Effector CD8-positive, alpha-beta T cell (primary cell): Measurements from ENCODE around the gene FOXJ3.
A peak's percentile ranks its signal among the peaks of the same experiment; 100 is the strongest.

Experiments
- DNase-seq: peaks from one replicate; lab custom pipeline; 2025; lab: John Stamatoyannopoulos, UW

Gene FOXJ3

DNA sequence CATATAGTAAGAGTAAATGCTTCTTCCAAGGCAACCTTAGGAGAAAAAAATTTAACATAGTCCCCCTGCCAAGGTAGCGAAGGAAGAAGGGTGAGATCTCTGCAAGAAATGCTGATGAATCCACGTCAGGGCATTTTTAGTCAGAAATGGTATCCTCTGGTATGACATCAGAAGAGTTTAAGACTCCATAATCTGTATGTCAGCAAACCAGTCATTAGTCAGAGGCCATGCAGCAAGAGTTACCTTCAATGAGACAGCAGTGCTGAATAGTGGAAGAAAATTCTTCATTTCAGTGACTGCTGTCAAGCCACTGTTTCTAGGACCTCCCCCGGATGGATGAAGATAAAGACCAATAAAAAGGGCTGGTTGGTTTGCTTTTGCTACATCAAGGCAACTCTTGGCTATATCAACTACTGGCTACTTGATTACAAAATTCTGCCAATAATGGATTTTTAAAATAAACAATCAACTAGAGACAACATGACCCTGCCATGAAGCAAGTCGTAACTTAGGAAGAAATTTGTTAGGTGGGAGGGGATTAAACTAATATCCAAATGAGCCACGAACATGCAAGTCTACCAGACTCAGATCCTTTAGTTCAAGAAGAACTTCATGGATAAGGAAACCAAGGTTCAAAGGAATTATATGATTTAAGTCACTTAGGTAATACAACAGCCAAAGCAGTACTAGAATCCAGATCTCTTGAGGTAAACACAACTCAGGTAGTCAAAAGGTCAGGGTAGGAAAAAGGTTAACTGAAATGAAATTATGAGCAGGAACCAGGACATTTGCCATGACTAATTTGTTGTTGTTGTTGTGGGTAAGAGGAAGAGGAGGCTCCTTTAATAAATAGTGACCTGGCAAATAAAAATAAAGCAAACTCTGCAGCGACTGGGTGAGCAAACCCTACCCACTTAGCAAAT lies 144.8 kb downstream of the FOXJ3 start:
- no peak for DNase-seq

- DNase-seq, result no peak
These were observed 148.9 kb downstream of the FOXJ3 start for GRCh38 chr1:42186152-42186551.

DNA sequence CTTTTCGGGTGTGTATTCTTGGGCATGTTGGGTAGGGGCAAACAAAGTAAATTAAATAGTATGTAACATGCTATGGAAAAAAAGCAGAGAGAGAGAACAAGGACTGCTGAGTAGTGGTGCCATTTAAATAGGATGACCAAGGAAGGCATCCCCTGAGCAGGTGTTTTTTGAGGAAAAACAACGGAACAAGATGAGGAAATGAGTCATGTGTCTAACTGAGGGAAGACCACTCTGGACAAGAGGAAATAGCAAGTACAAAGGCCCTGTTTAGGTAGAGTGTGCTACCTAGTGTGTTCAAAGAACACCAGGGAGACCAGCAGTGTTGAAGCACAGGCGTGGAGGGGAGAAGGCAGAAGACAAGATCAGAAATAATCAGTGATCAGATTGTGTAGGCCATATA lies 150.4 kb downstream of the FOXJ3 start:
- DNase-seq, result no peak

DNA sequence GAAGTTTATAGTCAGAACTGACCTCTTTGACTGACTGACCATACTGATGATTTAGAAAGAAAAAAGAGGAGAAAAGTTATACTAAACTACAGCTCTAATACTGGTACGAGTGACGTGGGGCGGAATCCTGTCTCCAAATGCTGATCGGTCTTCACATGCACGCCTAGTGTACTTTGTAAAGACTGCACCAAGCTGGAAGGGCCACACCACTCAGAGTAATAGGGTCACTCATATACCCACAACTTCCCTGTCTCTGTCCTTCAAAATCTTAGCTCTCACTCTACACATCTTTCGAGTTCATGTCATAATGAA lies 151.1 kb downstream of the FOXJ3 start:
- no peak for DNase-seq

- no peak for DNase-seq
These were observed 151.7 kb downstream of the FOXJ3 start for GRCh38 chr1:42183210-42183956.

GRCh38 chr1:42181687-42182086 lies 153.3 kb downstream of the FOXJ3 start:
- DNase-seq, result no peak

- no peak for DNase-seq
These were observed 155.1 kb downstream of the FOXJ3 start for GRCh38 chr1:42179900-42180329.

- no peak for DNase-seq
These were observed 155.8 kb downstream of the FOXJ3 start for GRCh38 chr1:42179275-42179674.

DNA sequence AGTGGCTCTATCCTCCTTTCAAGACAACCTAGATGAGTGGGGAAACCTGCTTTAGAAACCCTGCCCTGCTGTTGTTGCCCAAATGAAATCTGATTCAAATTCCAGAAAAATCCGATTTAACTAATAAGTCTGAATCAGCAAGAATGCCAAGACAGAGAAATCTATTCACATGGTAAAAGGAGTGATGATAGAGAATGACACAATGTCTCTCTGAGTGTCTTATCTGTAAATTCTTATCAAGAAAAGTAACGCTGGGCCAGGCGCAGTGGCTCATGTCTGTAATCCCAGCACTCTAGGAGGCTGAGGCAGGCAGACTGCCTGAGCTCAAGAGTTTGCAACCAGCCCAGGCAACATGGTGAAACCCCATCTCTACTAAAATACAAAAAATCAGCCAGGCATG lies 156.8 kb downstream of the FOXJ3 start:
- no peak for DNase-seq

DNA sequence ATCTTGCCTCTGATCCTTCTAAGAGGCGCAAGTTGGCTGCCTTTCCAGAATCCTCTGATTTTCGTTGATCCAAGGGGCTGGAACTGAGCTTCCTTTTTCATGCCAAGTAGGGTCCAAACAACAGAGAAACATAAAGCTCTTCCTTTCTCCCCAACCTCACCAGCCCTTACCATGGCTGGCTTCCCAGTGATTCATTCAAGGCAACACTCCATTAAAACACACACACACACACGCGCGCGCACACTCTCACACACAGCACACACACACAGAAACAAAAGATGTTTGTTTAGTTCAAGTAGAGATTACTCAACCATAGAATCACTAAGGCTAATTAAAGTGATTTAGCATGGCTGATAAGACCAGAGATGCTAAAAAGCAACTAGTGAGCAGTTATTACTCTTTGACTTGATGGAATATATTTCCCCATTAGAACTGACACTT lies 157.5 kb downstream of the FOXJ3 start:
- no peak for DNase-seq

DNA sequence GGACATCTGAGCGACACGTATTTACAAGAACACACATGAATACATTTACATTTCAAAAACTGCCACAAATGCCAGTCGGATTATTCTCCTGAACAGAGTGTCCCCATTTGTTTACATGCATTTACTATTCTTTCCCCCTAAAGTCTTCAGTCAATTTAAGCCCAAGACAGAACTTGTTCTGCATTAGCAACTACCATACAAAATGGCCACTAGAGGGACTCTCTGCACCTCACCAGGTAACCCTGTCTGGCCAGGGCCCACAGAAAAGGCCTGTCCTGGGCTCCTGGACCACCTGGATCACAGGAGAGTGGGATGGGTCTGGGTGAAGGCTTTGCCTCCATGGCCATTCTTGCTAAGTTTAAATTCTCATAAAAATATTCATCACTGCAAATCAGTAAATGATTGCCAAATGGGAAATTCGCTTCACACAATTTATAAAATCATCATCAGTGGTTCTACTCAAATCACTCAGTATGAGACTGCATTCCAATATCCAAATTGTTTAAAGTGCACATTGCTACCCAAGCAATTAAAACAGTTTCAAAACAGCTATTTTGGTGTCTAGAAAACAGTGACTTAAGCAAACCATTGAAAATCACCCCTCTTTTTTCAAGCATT lies 158.0 kb downstream of the FOXJ3 start:
- DNase-seq, result no peak

- no peak for DNase-seq
These were observed 159.6 kb downstream of the FOXJ3 start for GRCh38 chr1:42175314-42176054.

DNA sequence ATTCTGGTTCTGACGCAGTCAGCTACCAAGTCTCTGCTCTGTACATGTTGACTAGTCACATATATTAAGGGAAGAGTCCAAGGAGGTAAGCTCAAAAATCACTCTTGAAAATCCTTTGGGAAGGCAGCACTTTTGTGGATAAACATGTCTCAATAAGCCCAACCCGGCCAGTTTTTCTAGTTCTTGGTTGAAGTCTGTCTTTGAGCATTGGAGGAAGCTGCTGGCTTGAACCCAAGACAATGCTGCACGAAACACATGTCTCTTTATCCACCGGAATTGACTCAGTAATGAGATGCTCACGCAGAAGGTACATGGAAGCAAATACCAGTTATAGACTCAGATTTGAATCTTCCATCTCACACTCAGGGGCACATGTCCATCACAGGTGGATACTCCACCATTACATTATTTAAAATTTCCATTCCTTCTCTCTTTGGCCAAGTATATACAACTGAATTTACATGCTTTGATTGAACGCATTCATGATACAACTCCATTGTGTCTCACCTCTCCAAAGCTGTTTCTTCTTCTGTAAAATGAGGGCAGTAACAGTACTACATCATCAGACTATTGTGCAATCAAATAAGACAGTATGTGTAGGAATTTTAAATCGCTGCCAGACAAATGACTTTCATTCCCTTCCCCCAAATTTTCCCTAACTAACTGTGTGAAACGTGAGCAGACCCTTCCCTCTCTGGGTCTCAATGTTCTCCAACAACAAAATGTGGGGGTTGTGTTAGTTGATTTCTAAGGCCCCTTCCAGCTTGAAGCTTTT lies 160.9 kb downstream of the FOXJ3 start:
- no peak for DNase-seq

DNA sequence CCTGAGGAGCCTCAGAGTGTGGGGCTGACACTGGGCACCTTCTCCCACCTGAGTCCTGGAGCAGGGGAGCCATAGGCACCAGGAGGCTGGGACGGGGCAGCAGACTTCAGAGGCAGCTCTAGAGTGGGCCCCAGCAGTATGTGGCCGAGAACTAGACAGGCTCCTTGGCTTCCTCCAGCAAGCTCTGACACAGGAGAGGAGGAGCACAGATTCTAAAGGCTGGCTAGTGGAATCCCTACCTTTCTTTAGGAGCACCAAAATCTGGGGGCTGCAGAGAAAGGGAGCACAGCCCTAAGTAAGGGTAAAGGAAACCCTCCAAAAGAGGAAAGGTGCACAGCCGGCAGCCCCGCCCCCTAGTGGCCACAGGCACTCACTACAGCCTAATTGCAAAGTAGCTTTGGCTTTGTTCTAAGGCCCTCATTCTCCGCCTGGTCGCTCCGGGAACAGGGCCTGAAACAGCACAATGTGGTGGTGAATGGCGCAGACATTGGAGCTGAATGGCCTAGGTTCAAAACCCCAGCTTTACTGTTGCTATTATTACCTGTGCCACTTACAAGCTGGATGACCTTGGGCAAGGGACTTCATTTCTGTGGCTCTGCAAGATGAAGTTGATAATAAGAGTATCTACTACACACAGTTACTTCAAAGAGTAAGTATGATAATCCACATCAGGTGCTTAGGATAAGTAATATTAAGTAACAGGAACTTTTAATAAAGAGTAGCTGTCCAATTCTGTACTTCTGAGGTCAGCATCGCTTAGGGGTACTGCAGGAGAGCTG lies 161.7 kb downstream of the FOXJ3 start:
- DNase-seq, result peak; percentile 57

GRCh38 chr1:42172381-42173133 lies 162.5 kb downstream of the FOXJ3 start:
- DNase-seq, result no peak

- DNase-seq, result no peak
These were observed 163.3 kb downstream of the FOXJ3 start for GRCh38 chr1:42171679-42172266.

GRCh38 chr1:42170779-42171621 lies 164.0 kb downstream of the FOXJ3 start:
- no peak for DNase-seq

- DNase-seq, result no peak
These were observed 166.3 kb downstream of the FOXJ3 start for GRCh38 chr1:42168763-42169162.

- no peak for DNase-seq
These were observed 166.7 kb downstream of the FOXJ3 start for GRCh38 chr1:42168391-42168670.
